ENCODE measurements around the gene CAMTA2. TPM values are rescaled to one million over a fixed set of nuclear protein-coding genes. Genes with fewer than 3 reads are reported as not detected.

CAMTA2 gene
- total and polyA plus RNA-seq, 2 experiments from 2014 or later: 4.4 to 8.7 TPM

DNA sequence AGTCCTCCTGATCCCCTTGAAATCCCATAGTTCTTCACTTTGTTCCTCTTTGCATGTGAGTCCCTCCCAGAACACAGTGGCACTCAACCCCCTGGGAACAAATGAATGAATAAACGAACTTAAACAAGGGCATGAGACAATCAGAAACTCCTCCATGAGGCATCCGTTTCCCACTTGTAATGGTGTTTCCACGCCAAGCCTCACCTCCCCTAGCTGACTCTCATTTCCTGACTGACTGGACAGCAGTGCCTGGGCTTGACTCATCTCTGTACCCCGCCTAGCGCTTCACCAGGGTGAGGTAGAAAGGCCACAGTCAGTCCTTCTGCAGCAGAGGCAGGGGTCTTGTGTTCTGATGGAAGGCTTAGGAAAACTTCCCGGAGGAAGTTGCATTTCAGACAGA lies 24.5 kb upstream of the CAMTA2 start (continued):
- TF ChIP-seq, protein P1, sequence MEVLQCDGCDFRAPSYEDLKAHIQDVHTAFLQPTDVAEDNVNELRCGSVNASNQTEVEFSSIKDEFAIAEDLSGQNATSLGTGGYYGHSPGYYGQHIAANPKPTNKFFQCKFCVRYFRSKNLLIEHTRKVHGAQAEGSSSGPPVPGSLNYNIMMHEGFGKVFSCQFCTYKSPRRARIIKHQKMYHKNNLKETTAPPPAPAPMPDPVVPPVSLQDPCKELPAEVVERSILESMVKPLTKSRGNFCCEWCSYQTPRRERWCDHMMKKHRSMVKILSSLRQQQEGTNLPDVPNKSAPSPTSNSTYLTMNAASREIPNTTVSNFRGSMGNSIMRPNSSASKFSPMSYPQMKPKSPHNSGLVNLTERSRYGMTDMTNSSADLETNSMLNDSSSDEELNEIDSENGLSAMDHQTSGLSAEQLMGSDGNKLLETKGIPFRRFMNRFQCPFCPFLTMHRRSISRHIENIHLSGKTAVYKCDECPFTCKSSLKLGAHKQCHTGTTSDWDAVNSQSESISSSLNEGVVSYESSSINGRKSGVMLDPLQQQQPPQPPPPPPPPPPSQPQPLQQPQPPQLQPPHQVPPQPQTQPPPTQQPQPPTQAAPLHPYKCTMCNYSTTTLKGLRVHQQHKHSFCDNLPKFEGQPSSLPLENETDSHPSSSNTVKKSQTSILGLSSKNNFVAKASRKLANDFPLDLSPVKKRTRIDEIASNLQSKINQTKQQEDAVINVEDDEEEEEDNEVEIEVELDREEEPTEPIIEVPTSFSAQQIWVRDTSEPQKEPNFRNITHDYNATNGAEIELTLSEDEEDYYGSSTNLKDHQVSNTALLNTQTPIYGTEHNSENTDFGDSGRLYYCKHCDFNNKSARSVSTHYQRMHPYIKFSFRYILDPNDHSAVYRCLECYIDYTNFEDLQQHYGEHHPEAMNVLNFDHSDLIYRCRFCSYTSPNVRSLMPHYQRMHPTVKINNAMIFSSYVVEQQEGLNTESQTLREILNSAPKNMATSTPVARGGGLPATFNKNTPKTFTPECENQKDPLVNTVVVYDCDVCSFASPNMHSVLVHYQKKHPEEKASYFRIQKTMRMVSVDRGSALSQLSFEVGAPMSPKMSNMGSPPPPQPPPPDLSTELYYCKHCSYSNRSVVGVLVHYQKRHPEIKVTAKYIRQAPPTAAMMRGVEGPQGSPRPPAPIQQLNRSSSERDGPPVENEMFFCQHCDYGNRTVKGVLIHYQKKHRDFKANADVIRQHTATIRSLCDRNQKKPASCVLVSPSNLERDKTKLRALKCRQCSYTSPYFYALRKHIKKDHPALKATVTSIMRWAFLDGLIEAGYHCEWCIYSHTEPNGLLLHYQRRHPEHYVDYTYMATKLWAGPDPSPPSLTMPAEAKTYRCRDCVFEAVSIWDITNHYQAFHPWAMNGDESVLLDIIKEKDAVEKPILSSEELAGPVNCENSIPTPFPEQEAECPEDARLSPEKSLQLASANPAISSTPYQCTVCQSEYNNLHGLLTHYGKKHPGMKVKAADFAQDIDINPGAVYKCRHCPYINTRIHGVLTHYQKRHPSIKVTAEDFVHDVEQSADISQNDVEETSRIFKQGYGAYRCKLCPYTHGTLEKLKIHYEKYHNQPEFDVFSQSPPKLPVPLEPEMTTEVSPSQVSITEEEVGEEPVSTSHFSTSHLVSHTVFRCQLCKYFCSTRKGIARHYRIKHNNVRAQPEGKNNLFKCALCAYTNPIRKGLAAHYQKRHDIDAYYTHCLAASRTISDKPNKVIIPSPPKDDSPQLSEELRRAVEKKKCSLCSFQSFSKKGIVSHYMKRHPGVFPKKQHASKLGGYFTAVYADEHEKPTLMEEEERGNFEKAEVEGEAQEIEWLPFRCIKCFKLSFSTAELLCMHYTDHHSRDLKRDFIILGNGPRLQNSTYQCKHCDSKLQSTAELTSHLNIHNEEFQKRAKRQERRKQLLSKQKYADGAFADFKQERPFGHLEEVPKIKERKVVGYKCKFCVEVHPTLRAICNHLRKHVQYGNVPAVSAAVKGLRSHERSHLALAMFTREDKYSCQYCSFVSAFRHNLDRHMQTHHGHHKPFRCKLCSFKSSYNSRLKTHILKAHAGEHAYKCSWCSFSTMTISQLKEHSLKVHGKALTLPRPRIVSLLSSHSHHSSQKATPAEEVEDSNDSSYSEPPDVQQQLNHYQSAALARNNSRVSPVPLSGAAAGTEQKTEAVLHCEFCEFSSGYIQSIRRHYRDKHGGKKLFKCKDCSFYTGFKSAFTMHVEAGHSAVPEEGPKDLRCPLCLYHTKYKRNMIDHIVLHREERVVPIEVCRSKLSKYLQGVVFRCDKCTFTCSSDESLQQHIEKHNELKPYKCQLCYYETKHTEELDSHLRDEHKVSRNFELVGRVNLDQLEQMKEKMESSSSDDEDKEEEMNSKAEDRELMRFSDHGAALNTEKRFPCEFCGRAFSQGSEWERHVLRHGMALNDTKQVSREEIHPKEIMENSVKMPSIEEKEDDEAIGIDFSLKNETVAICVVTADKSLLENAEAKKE (CRISPR knock-in tag; IDR thresholded peaks at IDR 0.05): no peak
- TF ChIP-seq, protein P2, sequence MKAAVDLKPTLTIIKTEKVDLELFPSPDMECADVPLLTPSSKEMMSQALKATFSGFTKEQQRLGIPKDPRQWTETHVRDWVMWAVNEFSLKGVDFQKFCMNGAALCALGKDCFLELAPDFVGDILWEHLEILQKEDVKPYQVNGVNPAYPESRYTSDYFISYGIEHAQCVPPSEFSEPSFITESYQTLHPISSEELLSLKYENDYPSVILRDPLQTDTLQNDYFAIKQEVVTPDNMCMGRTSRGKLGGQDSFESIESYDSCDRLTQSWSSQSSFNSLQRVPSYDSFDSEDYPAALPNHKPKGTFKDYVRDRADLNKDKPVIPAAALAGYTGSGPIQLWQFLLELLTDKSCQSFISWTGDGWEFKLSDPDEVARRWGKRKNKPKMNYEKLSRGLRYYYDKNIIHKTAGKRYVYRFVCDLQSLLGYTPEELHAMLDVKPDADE (IDR thresholded peaks at IDR 0.05): no peak
- TF ChIP-seq ZNF331 (CRISPR knock-in tag; IDR thresholded peaks at IDR 0.05; ENCODE audit: low read depth): no peak
- TF ChIP-seq, protein P3, sequence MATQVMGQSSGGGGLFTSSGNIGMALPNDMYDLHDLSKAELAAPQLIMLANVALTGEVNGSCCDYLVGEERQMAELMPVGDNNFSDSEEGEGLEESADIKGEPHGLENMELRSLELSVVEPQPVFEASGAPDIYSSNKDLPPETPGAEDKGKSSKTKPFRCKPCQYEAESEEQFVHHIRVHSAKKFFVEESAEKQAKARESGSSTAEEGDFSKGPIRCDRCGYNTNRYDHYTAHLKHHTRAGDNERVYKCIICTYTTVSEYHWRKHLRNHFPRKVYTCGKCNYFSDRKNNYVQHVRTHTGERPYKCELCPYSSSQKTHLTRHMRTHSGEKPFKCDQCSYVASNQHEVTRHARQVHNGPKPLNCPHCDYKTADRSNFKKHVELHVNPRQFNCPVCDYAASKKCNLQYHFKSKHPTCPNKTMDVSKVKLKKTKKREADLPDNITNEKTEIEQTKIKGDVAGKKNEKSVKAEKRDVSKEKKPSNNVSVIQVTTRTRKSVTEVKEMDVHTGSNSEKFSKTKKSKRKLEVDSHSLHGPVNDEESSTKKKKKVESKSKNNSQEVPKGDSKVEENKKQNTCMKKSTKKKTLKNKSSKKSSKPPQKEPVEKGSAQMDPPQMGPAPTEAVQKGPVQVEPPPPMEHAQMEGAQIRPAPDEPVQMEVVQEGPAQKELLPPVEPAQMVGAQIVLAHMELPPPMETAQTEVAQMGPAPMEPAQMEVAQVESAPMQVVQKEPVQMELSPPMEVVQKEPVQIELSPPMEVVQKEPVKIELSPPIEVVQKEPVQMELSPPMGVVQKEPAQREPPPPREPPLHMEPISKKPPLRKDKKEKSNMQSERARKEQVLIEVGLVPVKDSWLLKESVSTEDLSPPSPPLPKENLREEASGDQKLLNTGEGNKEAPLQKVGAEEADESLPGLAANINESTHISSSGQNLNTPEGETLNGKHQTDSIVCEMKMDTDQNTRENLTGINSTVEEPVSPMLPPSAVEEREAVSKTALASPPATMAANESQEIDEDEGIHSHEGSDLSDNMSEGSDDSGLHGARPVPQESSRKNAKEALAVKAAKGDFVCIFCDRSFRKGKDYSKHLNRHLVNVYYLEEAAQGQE (IDR thresholded peaks at IDR 0.05; ENCODE audit: unreplicated experiment): no peak
- TF ChIP-seq, protein P4, sequence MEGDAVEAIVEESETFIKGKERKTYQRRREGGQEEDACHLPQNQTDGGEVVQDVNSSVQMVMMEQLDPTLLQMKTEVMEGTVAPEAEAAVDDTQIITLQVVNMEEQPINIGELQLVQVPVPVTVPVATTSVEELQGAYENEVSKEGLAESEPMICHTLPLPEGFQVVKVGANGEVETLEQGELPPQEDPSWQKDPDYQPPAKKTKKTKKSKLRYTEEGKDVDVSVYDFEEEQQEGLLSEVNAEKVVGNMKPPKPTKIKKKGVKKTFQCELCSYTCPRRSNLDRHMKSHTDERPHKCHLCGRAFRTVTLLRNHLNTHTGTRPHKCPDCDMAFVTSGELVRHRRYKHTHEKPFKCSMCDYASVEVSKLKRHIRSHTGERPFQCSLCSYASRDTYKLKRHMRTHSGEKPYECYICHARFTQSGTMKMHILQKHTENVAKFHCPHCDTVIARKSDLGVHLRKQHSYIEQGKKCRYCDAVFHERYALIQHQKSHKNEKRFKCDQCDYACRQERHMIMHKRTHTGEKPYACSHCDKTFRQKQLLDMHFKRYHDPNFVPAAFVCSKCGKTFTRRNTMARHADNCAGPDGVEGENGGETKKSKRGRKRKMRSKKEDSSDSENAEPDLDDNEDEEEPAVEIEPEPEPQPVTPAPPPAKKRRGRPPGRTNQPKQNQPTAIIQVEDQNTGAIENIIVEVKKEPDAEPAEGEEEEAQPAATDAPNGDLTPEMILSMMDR (conservative IDR thresholded peaks at IDR 0.05; ENCODE audit: low read depth in 2 of 2): no peak

Data from GM23338 (cell line).